Measurements from ENCODE around the gene CMC1. TPM values are rescaled to one million over a fixed set of nuclear protein-coding genes. Genes with fewer than 3 reads are reported as not detected.
A peak's percentile ranks its signal among the peaks of the same experiment; 100 is the strongest.

CMC1 gene
- total and polyA plus RNA-seq, 2 donors: 17.6 to 51.7 TPM

- no peaks in the 10 kb centered on the region for H3K36me3 ChIP-seq (ENCODE audit: control insufficient read depth in 2 of 2, insufficient read depth in 2 of 2, low read length in 1 of 2)
- no peak overlapping the region for H3K27ac ChIP-seq (ENCODE audit: low read depth in 1 of 2, low read length in 1 of 2)
- H3K4me1 ChIP-seq (ENCODE audit: control insufficient read depth in 2 of 2, insufficient read depth in 2 of 2, low read length in 2 of 2): no peaks in the 10 kb centered on the region
- DNase-seq (ENCODE audit: low read depth in 6 of 9, low spot score in 9 of 9): no peak
- no peaks in the 10 kb centered on the region for H3K9me3 ChIP-seq (ENCODE audit: control insufficient read depth in 2 of 2, insufficient read depth in 1 of 2, low read length in 1 of 2)
- 90% methylated on average over 5 of the region's 5 CpGs for WGBS
- no peaks in the 10 kb centered on the region for H3K27me3 ChIP-seq (ENCODE audit: control insufficient read depth in 2 of 2, insufficient read depth in 1 of 2, low read length in 1 of 2)
- no peak overlapping the region for H3K4me3 ChIP-seq (ENCODE audit: low read length in 2 of 2)
Measured at GRCh38 chr3:28300345-28300962, 59.0 kb downstream of the CMC1 start.

- 95% methylated on average over 4 of the region's 4 CpGs for WGBS
- no peak overlapping the region for H3K4me3 ChIP-seq (ENCODE audit: low read length in 2 of 2)
- no peaks in the 10 kb centered on the region for H3K27me3 ChIP-seq (ENCODE audit: control insufficient read depth in 2 of 2, insufficient read depth in 1 of 2, low read length in 1 of 2)
- H3K27ac ChIP-seq (ENCODE audit: low read depth in 1 of 2, low read length in 1 of 2): no peak overlapping the region
- H3K36me3 ChIP-seq (ENCODE audit: control insufficient read depth in 2 of 2, insufficient read depth in 2 of 2, low read length in 1 of 2): no peaks in the 10 kb centered on the region
- H3K9me3 ChIP-seq (ENCODE audit: control insufficient read depth in 2 of 2, insufficient read depth in 1 of 2, low read length in 1 of 2): no peaks in the 10 kb centered on the region
- no peaks in the 10 kb centered on the region for H3K4me1 ChIP-seq (ENCODE audit: control insufficient read depth in 2 of 2, insufficient read depth in 2 of 2, low read length in 2 of 2)
- DNase-seq (ENCODE audit: low read depth in 6 of 9, low spot score in 9 of 9): no peak
Measured at GRCh38 chr3:28301688-28302087, 60.3 kb downstream of the CMC1 start.

- Histone ChIP-seq H3K27me3 (ENCODE audit: control insufficient read depth in 2 of 2, insufficient read depth in 1 of 2, low read length in 1 of 2) (no peaks in the 10 kb centered on the region), H3K27ac (ENCODE audit: low read depth in 1 of 2, low read length in 1 of 2) (no peak overlapping the region), H3K36me3 (ENCODE audit: control insufficient read depth in 2 of 2, insufficient read depth in 2 of 2, low read length in 1 of 2) (no peaks in the 10 kb centered on the region), H3K4me1 (ENCODE audit: control insufficient read depth in 2 of 2, insufficient read depth in 2 of 2, low read length in 2 of 2) (no peaks in the 10 kb centered on the region), H3K4me3 (ENCODE audit: low read length in 2 of 2) (no peak overlapping the region), H3K9me3 (ENCODE audit: control insufficient read depth in 2 of 2, insufficient read depth in 1 of 2, low read length in 1 of 2) (no peaks in the 10 kb centered on the region)
- WGBS: 96% methylated on average over 3 of the region's 3 CpGs
- DNase-seq (ENCODE audit: low read depth in 6 of 9, low spot score in 9 of 9): no peak
Measured at GRCh38 chr3:28308196-28308595, 66.8 kb downstream of the CMC1 start.

- Histone ChIP-seq H3K27ac (ENCODE audit: low read depth in 1 of 2, low read length in 1 of 2) (no peak overlapping the region), H3K27me3 (ENCODE audit: control insufficient read depth in 2 of 2, insufficient read depth in 1 of 2, low read length in 1 of 2) (no peaks in the 10 kb centered on the region), H3K9me3 (ENCODE audit: control insufficient read depth in 2 of 2, insufficient read depth in 1 of 2, low read length in 1 of 2) (no peaks in the 10 kb centered on the region), H3K36me3 (ENCODE audit: control insufficient read depth in 2 of 2, insufficient read depth in 2 of 2, low read length in 1 of 2) (peaks cover 2 to 3% of the 10 kb centered on the region in 2 donors), H3K4me1 (ENCODE audit: control insufficient read depth in 2 of 2, insufficient read depth in 2 of 2, low read length in 2 of 2) (no peaks in the 10 kb centered on the region), H3K4me3 (ENCODE audit: low read length in 2 of 2) (no peak overlapping the region)
- no peak for DNase-seq (ENCODE audit: low read depth in 6 of 9, low spot score in 9 of 9)
- WGBS: 97% methylated on average over 1 of the region's 1 CpG
Measured at GRCh38 chr3:28315711-28316110, 74.3 kb downstream of the CMC1 start.

- H3K4me1 ChIP-seq (ENCODE audit: control insufficient read depth in 2 of 2, insufficient read depth in 2 of 2, low read length in 2 of 2): no peaks in the 10 kb centered on the region
- no peak for DNase-seq (ENCODE audit: low read depth in 6 of 9, low spot score in 9 of 9)
- H3K4me3 ChIP-seq (ENCODE audit: low read length in 2 of 2): no peak overlapping the region
- peaks cover 2 to 3% of the 10 kb centered on the region in 2 donors for H3K36me3 ChIP-seq (ENCODE audit: control insufficient read depth in 2 of 2, insufficient read depth in 2 of 2, low read length in 1 of 2)
- H3K9me3 ChIP-seq (ENCODE audit: control insufficient read depth in 2 of 2, insufficient read depth in 1 of 2, low read length in 1 of 2): no peaks in the 10 kb centered on the region
- H3K27me3 ChIP-seq (ENCODE audit: control insufficient read depth in 2 of 2, insufficient read depth in 1 of 2, low read length in 1 of 2): no peaks in the 10 kb centered on the region
- no peak overlapping the region for H3K27ac ChIP-seq (ENCODE audit: low read depth in 1 of 2, low read length in 1 of 2)
- 98% methylated on average over 2 of the region's 2 CpGs for WGBS
Measured at GRCh38 chr3:28316226-28316625, 74.8 kb downstream of the CMC1 start.

GRCh38 chr3:28317438-28318022 is 76.1 kb downstream of the CMC1 start:
- WGBS: 78% methylated on average over 2 of the region's 2 CpGs
- Histone ChIP-seq H3K9me3 (ENCODE audit: control insufficient read depth in 2 of 2, insufficient read depth in 1 of 2, low read length in 1 of 2) (no peaks in the 10 kb centered on the region), H3K4me3 (ENCODE audit: low read length in 2 of 2) (no peak overlapping the region), H3K27ac (ENCODE audit: low read depth in 1 of 2, low read length in 1 of 2) (no peak overlapping the region), H3K27me3 (ENCODE audit: control insufficient read depth in 2 of 2, insufficient read depth in 1 of 2, low read length in 1 of 2) (no peaks in the 10 kb centered on the region), H3K4me1 (ENCODE audit: control insufficient read depth in 2 of 2, insufficient read depth in 2 of 2, low read length in 2 of 2) (no peaks in the 10 kb centered on the region), H3K36me3 (ENCODE audit: control insufficient read depth in 2 of 2, insufficient read depth in 2 of 2, low read length in 1 of 2) (peaks cover 2 to 3% of the 10 kb centered on the region in 2 donors)
- peak in 6 of 9 donors; percentile 18 to 62 (median 36) for DNase-seq (ENCODE audit: low read depth in 6 of 9, low spot score in 9 of 9)

GRCh38 chr3:28320981-28321380 is 79.6 kb downstream of the CMC1 start:
- Histone ChIP-seq H3K27me3 (ENCODE audit: control insufficient read depth in 2 of 2, insufficient read depth in 1 of 2, low read length in 1 of 2) (no peaks in the 10 kb centered on the region), H3K36me3 (ENCODE audit: control insufficient read depth in 2 of 2, insufficient read depth in 2 of 2, low read length in 1 of 2) (peaks cover 3 to 19% of the 10 kb centered on the region in 2 donors), H3K4me3 (ENCODE audit: low read length in 2 of 2) (no peak overlapping the region), H3K27ac (ENCODE audit: low read depth in 1 of 2, low read length in 1 of 2) (no peak overlapping the region), H3K4me1 (ENCODE audit: control insufficient read depth in 2 of 2, insufficient read depth in 2 of 2, low read length in 2 of 2) (no peaks in the 10 kb centered on the region), H3K9me3 (ENCODE audit: control insufficient read depth in 2 of 2, insufficient read depth in 1 of 2, low read length in 1 of 2) (no peaks in the 10 kb centered on the region)
- no peak for DNase-seq (ENCODE audit: low read depth in 6 of 9, low spot score in 9 of 9)

- no peaks in the 10 kb centered on the region for H3K9me3 ChIP-seq (ENCODE audit: control insufficient read depth in 2 of 2, insufficient read depth in 1 of 2, low read length in 1 of 2)
- no peaks in the 10 kb centered on the region for H3K27me3 ChIP-seq (ENCODE audit: control insufficient read depth in 2 of 2, insufficient read depth in 1 of 2, low read length in 1 of 2)
- WGBS: 92% methylated on average over 1 of the region's 1 CpG
- peaks cover 3 to 25% of the 10 kb centered on the region in 2 donors for H3K36me3 ChIP-seq (ENCODE audit: control insufficient read depth in 2 of 2, insufficient read depth in 2 of 2, low read length in 1 of 2)
- H3K4me1 ChIP-seq (ENCODE audit: control insufficient read depth in 2 of 2, insufficient read depth in 2 of 2, low read length in 2 of 2): no peaks in the 10 kb centered on the region
- H3K4me3 ChIP-seq (ENCODE audit: low read length in 2 of 2): no peak overlapping the region
- H3K27ac ChIP-seq (ENCODE audit: low read depth in 1 of 2, low read length in 1 of 2): no peak overlapping the region
- no peak for DNase-seq (ENCODE audit: low read depth in 6 of 9, low spot score in 9 of 9)
Measured at GRCh38 chr3:28322464-28322863, 81.0 kb downstream of the CMC1 start.

- Histone ChIP-seq H3K27me3 (ENCODE audit: control insufficient read depth in 2 of 2, insufficient read depth in 1 of 2, low read length in 1 of 2) (no peaks in the 10 kb centered on the region), H3K9me3 (ENCODE audit: control insufficient read depth in 2 of 2, insufficient read depth in 1 of 2, low read length in 1 of 2) (no peaks in the 10 kb centered on the region), H3K27ac (ENCODE audit: low read depth in 1 of 2, low read length in 1 of 2) (no peak overlapping the region), H3K4me3 (ENCODE audit: low read length in 2 of 2) (no peak overlapping the region), H3K4me1 (ENCODE audit: control insufficient read depth in 2 of 2, insufficient read depth in 2 of 2, low read length in 2 of 2) (no peaks in the 10 kb centered on the region), H3K36me3 (ENCODE audit: control insufficient read depth in 2 of 2, insufficient read depth in 2 of 2, low read length in 1 of 2) (peaks cover 0 to 29% of the 10 kb centered on the region in 2 donors)
- DNase-seq (ENCODE audit: low read depth in 6 of 9, low spot score in 9 of 9): peak in 3 of 9 donors; percentile 9 to 52 (median 23)
- 60% methylated on average over 2 of the region's 2 CpGs for WGBS
Measured at GRCh38 chr3:28326458-28326926, 85.1 kb downstream of the CMC1 start.

Measured in thymus (tissue), 11 donors.